ENCODE measurements around the gene LRRC56. TPM values are rescaled to one million over a fixed set of nuclear protein-coding genes. Genes with fewer than 3 reads are reported as not detected.

LRRC56 gene
- total and polyA plus RNA-seq, 9 of the 15 experiments (the other 6 are each of a cell fraction or from before 2014, with no cell fraction given), result 0.03 to 4.5 (median 1.0) TPM; not detected in 1

- intact Hi-C loops (cut with micrococcal nuclease), result no loop called here
- Histone ChIP-seq H3K36me3 (ENCODE audit: control insufficient read depth, insufficient read depth, low read length) (peaks cover 31% of the 10 kb centered on the region; the same call in 1 of the 3 replicates), H3K79me2 (ENCODE audit: control insufficient read depth, insufficient read depth, low read length) (peaks cover 8% of the 10 kb centered on the region), H3K27ac (ENCODE audit: extremely low read depth, low read depth, low read length) (no peak overlapping the region), H3K4me1 (replicated peaks in 1 of 2; ENCODE audit: control insufficient read depth in 2 of 2, insufficient read depth in 2 of 2, low read length in 2 of 2) (peaks cover under 1 to 60% of the 10 kb centered on the region in 2 experiments; a peak in 3 of 5 replicates), H3K9me1 (ENCODE audit: control insufficient read depth, insufficient read depth, low read length) (no peaks in the 10 kb centered on the region), H3K9me3 (replicated peaks; ENCODE audit: control insufficient read depth, insufficient read depth, low read depth, low read length) (no peaks in the 10 kb centered on the region), H3K4me3 (no peak overlapping the region), H2AFZ (ENCODE audit: low read depth, low read length) (no peak overlapping the region), H4K20me1 (replicated peaks; ENCODE audit: control insufficient read depth, insufficient read depth, low read length) (no peaks in the 10 kb centered on the region), H3K4me2 (ENCODE audit: insufficient read depth, low read length) (no peak overlapping the region), H3K27me3 (ENCODE audit: control insufficient read depth in 2 of 2, insufficient read depth in 2 of 2, low read length in 2 of 2) (no peaks in the 10 kb centered on the region), H3K9ac (ENCODE audit: insufficient read depth in 1 of 2, low read depth in 2 of 2, low read length in 2 of 2) (peak overlapping the region in 1 of 2 experiments; percentile 23; a peak in 2 of 4 replicates)
- ChIA-PET CTCF (ENCODE audit: low intra/inter-chr PET ratio) (no interaction called here), POLR2A (no interaction called here)
- FAIRE-seq (peak; percentile 67), DNase-seq (ENCODE audit: extremely low read depth in 1 of 4, low spot score in 3 of 4) (peak in 2 of 4 experiments; percentile 14 to 25), ATAC-seq (peak; percentile 29)
- WGBS (ENCODE audit: insufficient coverage, low coverage, missing lambda C conversion rate), result 68% methylated on average over 26 of the region's 29 CpGs
- in situ Hi-C loops (cut with MboI), result no loop called here
- TF ChIP-seq POLR2A (conservative IDR thresholded peaks at IDR 0.05) (no peak), POLR2G (IDR thresholded peaks at IDR 0.05; ENCODE audit: low read depth, low read length) (peak; percentile 22; the same call in 1 of the 2 replicates), RBM22 (IDR thresholded peaks at IDR 0.05; ENCODE audit: low read depth, low read length, poor library complexity, severe bottlenecking) (peak; percentile 72), MTF1 (CRISPR knock-in tag; IDR thresholded peaks at IDR 0.05; ENCODE audit: borderline replicate concordance) (no peak), CREM (IDR thresholded peaks at IDR 0.05; ENCODE audit: low read depth) (0 out of 2 replicates have a peak, but pooled peaks have one; percentile 5)
- TF ChIP-seq, protein P1, sequence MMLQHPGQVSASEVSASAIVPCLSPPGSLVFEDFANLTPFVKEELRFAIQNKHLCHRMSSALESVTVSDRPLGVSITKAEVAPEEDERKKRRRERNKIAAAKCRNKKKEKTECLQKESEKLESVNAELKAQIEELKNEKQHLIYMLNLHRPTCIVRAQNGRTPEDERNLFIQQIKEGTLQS (IDR thresholded peaks at IDR 0.05), result 0 out of 2 replicates have a peak, but pooled peaks have one; percentile 8
- TF ChIP-seq, protein P1 (CRISPR knock-in tag; conservative IDR thresholded peaks at IDR 0.05), result no peak
- BruUV-seq (replicated peaks), result no TSS peak
Measured at GRCh38 chr11:528815-529727, 8.3 kb upstream of the LRRC56 start.
